ENCODE data around the gene ACO2.

- TF ChIP-seq, protein P1, sequence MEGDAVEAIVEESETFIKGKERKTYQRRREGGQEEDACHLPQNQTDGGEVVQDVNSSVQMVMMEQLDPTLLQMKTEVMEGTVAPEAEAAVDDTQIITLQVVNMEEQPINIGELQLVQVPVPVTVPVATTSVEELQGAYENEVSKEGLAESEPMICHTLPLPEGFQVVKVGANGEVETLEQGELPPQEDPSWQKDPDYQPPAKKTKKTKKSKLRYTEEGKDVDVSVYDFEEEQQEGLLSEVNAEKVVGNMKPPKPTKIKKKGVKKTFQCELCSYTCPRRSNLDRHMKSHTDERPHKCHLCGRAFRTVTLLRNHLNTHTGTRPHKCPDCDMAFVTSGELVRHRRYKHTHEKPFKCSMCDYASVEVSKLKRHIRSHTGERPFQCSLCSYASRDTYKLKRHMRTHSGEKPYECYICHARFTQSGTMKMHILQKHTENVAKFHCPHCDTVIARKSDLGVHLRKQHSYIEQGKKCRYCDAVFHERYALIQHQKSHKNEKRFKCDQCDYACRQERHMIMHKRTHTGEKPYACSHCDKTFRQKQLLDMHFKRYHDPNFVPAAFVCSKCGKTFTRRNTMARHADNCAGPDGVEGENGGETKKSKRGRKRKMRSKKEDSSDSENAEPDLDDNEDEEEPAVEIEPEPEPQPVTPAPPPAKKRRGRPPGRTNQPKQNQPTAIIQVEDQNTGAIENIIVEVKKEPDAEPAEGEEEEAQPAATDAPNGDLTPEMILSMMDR (CRISPR knock-in tag; IDR thresholded peaks at IDR 0.05) = no peak
- TF ChIP-seq, protein P2, sequence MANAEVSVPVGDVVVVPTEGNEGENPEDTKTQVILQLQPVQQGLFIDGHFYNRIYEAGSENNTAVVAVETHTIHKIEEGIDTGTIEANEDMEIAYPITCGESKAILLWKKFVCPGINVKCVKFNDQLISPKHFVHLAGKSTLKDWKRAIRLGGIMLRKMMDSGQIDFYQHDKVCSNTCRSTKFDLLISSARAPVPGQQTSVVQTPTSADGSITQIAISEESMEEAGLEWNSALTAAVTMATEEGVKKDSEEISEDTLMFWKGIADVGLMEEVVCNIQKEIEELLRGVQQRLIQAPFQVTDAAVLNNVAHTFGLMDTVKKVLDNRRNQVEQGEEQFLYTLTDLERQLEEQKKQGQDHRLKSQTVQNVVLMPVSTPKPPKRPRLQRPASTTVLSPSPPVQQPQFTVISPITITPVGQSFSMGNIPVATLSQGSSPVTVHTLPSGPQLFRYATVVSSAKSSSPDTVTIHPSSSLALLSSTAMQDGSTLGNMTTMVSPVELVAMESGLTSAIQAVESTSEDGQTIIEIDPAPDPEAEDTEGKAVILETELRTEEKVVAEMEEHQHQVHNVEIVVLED (CRISPR knock-in tag; IDR thresholded peaks at IDR 0.05; ENCODE audit: borderline replicate concordance) = no peak
- TF ChIP-seq ZNF652 (CRISPR knock-in tag; IDR thresholded peaks at IDR 0.05; ENCODE audit: borderline replicate concordance, low read depth) = no peak
- TF ChIP-seq, protein P3, sequence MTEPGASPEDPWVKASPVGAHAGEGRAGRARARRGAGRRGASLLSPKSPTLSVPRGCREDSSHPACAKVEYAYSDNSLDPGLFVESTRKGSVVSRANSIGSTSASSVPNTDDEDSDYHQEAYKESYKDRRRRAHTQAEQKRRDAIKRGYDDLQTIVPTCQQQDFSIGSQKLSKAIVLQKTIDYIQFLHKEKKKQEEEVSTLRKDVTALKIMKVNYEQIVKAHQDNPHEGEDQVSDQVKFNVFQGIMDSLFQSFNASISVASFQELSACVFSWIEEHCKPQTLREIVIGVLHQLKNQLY (CRISPR knock-in tag; IDR thresholded peaks at IDR 0.05) = no peak
- TF ChIP-seq, protein P4, sequence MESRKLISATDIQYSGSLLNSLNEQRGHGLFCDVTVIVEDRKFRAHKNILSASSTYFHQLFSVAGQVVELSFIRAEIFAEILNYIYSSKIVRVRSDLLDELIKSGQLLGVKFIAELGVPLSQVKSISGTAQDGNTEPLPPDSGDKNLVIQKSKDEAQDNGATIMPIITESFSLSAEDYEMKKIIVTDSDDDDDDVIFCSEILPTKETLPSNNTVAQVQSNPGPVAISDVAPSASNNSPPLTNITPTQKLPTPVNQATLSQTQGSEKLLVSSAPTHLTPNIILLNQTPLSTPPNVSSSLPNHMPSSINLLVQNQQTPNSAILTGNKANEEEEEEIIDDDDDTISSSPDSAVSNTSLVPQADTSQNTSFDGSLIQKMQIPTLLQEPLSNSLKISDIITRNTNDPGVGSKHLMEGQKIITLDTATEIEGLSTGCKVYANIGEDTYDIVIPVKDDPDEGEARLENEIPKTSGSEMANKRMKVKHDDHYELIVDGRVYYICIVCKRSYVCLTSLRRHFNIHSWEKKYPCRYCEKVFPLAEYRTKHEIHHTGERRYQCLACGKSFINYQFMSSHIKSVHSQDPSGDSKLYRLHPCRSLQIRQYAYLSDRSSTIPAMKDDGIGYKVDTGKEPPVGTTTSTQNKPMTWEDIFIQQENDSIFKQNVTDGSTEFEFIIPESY (CRISPR knock-in tag; IDR thresholded peaks at IDR 0.05) = no peak
Observed at GRCh38 chr22:41437198-41437597, 31.7 kb upstream of the ACO2 start.

Measured in HepG2 (cell line).